ENCODE data around the gene ZNF763. TPM values are rescaled to one million over a fixed set of nuclear protein-coding genes. Genes with fewer than 3 reads are reported as not detected.

The ZNF763 gene
- polyA plus RNA-seq, 1 of the 3 experiments (the other 2 are of a cell fraction): 0.72 TPM

- no peaks in the 10 kb centered on the region for H3K27me3 ChIP-seq (ENCODE audit: insufficient read depth)
- H3K79me2 ChIP-seq (ENCODE audit: insufficient read depth): no peaks in the 10 kb centered on the region
- ChIA-PET POLR2A (interaction anchor here (0.6 kb wide), 1 partner anchor 23 kb away, joined by 3 read pairs; no protein-coding TSS in a partner anchor), CTCF (interaction anchor here (1.3 to 2.5 kb wide), 2 partner anchors 19 to 173 kb away, joined by 3 to 15 read pairs; no protein-coding TSS in a partner anchor)
- no peak overlapping the region for H3K27ac ChIP-seq (ENCODE audit: low read depth in 2 of 2, low read length in 1 of 2)
- H3K9ac ChIP-seq: no peak overlapping the region
- H3K4me3 ChIP-seq (ENCODE audit: low read depth in 2 of 2, low read length in 1 of 2): no peak overlapping the region
- H2AFZ ChIP-seq (ENCODE audit: low read depth): no peak overlapping the region
- 27% methylated on average over 1 of the region's 1 CpG for WGBS (ENCODE audit: low lambda C conversion rate)
- no peaks in the 10 kb centered on the region for H3K36me3 ChIP-seq (replicated peaks in 1 of 2; ENCODE audit: control insufficient read depth in 1 of 2, insufficient read depth in 2 of 2, low read length in 1 of 2)
- no peaks in the 10 kb centered on the region for H3K9me2 ChIP-seq
- TF ChIP-seq RXRA (IDR thresholded peaks at IDR 0.05; ENCODE audit: borderline replicate concordance, low read depth) (no peak), FOSL2 (IDR thresholded peaks at IDR 0.05; ENCODE audit: borderline replicate concordance, low read depth) (no peak), POLR2AphosphoS5 (IDR thresholded peaks at IDR 0.05; ENCODE audit: low read depth, low read length) (no peak), EZH2phosphoT487 (IDR thresholded peaks at IDR 0.05; ENCODE audit: borderline replicate concordance, low read depth) (no peak), NRF1 (IDR thresholded peaks at IDR 0.05; ENCODE audit: low read depth, low read length) (no peak), FOXJ3 (CRISPR knock-in tag; IDR thresholded peaks at IDR 0.05) (no peak), TAF1 (IDR thresholded peaks at IDR 0.05; ENCODE audit: borderline replicate concordance, low read depth, low read length) (no peak), EP300 (IDR thresholded peaks at IDR 0.05; ENCODE audit: borderline replicate concordance in 1 of 2, low read depth in 1 of 2, low read length in 1 of 2) (no peak), REST (IDR thresholded peaks at IDR 0.05; ENCODE audit: low read depth, low read length) (no peak), GATA2 (CRISPR knock-in tag; IDR thresholded peaks at IDR 0.05) (no peak), RAD21 (IDR thresholded peaks at IDR 0.05; ENCODE audit: low read length) (no peak), SMC3 (IDR thresholded peaks at IDR 0.05; ENCODE audit: low read depth, low read length) (no peak), RFX5 (IDR thresholded peaks at IDR 0.05; ENCODE audit: low read length) (no peak), FOXM1 (IDR thresholded peaks at IDR 0.05; ENCODE audit: low read depth) (no peak), GABPA (IDR thresholded peaks at IDR 0.05; ENCODE audit: low read depth) (no peak), MEF2A (IDR thresholded peaks at IDR 0.05; ENCODE audit: borderline replicate concordance, low read depth) (no peak), ELF1 (IDR thresholded peaks at IDR 0.05) (no peak)
- TF ChIP-seq, protein P1, sequence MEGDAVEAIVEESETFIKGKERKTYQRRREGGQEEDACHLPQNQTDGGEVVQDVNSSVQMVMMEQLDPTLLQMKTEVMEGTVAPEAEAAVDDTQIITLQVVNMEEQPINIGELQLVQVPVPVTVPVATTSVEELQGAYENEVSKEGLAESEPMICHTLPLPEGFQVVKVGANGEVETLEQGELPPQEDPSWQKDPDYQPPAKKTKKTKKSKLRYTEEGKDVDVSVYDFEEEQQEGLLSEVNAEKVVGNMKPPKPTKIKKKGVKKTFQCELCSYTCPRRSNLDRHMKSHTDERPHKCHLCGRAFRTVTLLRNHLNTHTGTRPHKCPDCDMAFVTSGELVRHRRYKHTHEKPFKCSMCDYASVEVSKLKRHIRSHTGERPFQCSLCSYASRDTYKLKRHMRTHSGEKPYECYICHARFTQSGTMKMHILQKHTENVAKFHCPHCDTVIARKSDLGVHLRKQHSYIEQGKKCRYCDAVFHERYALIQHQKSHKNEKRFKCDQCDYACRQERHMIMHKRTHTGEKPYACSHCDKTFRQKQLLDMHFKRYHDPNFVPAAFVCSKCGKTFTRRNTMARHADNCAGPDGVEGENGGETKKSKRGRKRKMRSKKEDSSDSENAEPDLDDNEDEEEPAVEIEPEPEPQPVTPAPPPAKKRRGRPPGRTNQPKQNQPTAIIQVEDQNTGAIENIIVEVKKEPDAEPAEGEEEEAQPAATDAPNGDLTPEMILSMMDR (IDR thresholded peaks at IDR 0.05): no peak
- TF ChIP-seq, protein P2, sequence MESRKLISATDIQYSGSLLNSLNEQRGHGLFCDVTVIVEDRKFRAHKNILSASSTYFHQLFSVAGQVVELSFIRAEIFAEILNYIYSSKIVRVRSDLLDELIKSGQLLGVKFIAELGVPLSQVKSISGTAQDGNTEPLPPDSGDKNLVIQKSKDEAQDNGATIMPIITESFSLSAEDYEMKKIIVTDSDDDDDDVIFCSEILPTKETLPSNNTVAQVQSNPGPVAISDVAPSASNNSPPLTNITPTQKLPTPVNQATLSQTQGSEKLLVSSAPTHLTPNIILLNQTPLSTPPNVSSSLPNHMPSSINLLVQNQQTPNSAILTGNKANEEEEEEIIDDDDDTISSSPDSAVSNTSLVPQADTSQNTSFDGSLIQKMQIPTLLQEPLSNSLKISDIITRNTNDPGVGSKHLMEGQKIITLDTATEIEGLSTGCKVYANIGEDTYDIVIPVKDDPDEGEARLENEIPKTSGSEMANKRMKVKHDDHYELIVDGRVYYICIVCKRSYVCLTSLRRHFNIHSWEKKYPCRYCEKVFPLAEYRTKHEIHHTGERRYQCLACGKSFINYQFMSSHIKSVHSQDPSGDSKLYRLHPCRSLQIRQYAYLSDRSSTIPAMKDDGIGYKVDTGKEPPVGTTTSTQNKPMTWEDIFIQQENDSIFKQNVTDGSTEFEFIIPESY (IDR thresholded peaks at IDR 0.05; ENCODE audit: borderline replicate concordance, low read depth): no peak
- TF ChIP-seq, protein P3, sequence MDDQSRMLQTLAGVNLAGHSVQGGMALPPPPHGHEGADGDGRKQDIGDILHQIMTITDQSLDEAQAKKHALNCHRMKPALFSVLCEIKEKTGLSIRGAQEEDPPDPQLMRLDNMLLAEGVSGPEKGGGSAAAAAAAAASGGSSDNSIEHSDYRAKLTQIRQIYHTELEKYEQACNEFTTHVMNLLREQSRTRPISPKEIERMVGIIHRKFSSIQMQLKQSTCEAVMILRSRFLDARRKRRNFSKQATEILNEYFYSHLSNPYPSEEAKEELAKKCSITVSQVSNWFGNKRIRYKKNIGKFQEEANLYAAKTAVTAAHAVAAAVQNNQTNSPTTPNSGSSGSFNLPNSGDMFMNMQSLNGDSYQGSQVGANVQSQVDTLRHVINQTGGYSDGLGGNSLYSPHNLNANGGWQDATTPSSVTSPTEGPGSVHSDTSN (IDR thresholded peaks at IDR 0.05): no peak
- no peaks in the 10 kb centered on the region for H3K4me1 ChIP-seq (ENCODE audit: control insufficient read depth in 1 of 2, insufficient read depth in 2 of 2, low read depth in 1 of 2, low read length in 1 of 2)
- no peak overlapping the region for H3K4me2 ChIP-seq
- H3K9me3 ChIP-seq: no peaks in the 10 kb centered on the region
- no peaks in the 10 kb centered on the region for H4K20me1 ChIP-seq (ENCODE audit: insufficient read depth)
- H3F3A ChIP-seq (replicated peaks; ENCODE audit: insufficient read depth): no peaks in the 10 kb centered on the region
- no peak for DNase-seq
Observed at GRCh38 chr19:11970174-11970573, 5.3 kb downstream of the ZNF763 start.
